Measurements from ENCODE around the gene NTM. TPM values are rescaled to one million over a fixed set of nuclear protein-coding genes. Genes with fewer than 3 reads are reported as not detected.

Gene NTM
- total RNA-seq, 4 donors from 2014 or later: 3.6 to 11.8 (median 7.8) TPM

GRCh38 chr11:132171031-132171430 lies 800.6 kb downstream of the NTM start:
- Histone ChIP-seq H3K27ac (no peak overlapping the region), H3K27me3 (no peaks in the 10 kb centered on the region), H3K9me3 (no peaks in the 10 kb centered on the region), H3K4me1 (no peaks in the 10 kb centered on the region), H3K36me3 (no peaks in the 10 kb centered on the region), H3K4me3 (no peak overlapping the region)
- 67 to 73% methylated on average over 1 to 6 of the region's 6 CpGs for WGBS, 2 donors (ENCODE audit: low coverage in 1 of 2)
- TF ChIP-seq CTCF (IDR thresholded peaks at IDR 0.05) (no peak), POLR2AphosphoS5 (IDR thresholded peaks at IDR 0.05) (no peak)
- no peak for ATAC-seq

DNA sequence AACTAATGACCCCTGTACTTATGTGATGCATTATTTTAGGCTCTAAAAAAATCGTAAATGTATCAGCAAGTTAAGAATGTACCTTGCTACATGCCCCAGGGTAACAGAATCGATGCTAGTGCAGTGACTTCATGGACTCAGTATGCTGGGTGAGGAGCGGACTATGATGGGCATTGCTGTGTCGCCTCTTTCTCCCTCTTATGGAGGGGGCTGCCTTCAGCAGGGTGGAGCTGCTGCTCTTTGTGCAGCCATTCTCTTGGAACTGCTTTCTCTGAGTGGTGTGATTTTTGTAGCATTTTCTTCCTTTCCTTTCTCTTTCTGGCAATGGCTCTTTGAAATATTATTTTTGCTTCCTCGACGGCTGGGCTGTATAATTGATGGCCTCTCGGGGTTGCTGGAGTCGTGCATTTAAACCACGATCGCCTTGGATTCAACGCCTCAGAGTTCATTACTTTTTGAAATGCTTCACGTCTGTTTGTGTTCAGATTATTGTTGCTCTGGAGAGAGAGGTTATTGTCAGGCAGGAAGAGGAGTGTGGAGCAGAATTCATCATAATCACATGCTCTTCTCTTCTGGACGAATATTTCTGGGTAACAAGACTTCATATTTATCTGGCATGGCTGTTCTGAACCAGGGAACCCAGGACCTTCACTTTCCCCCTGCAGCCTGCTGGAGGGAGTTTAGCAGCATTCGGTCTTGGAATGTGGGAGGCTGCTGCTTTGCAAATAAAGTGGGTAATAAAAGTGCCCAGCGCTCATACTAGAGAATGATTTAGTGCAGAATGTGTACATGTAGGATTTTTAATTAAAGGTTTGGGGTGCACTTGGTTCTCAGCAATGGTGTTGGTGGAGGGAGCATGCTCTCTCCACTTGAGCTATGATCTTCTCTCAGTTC lies 804.2 kb downstream of the NTM start:
- ATAC-seq: no peak
- 59 to 67% methylated on average over 5 to 15 of the region's 15 CpGs for WGBS, 2 donors (ENCODE audit: low coverage in 1 of 2)
- Histone ChIP-seq H3K27ac (no peak overlapping the region), H3K27me3 (no peaks in the 10 kb centered on the region), H3K36me3 (no peaks in the 10 kb centered on the region), H3K4me3 (no peak overlapping the region), H3K4me1 (no peaks in the 10 kb centered on the region), H3K9me3 (no peaks in the 10 kb centered on the region)
- TF ChIP-seq EP300 (IDR thresholded peaks at IDR 0.05) (no peak), POLR2AphosphoS5 (IDR thresholded peaks at IDR 0.05) (no peak), CTCF (IDR thresholded peaks at IDR 0.05) (no peak), POLR2A (IDR thresholded peaks at IDR 0.05) (no peak)

GRCh38 chr11:132177106-132177505 lies 806.7 kb downstream of the NTM start:
- ATAC-seq: no peak
- H3K4me3 ChIP-seq: no peak overlapping the region
- no peaks in the 10 kb centered on the region for H3K9me3 ChIP-seq
- TF ChIP-seq CTCF (IDR thresholded peaks at IDR 0.05) (no peak), POLR2AphosphoS5 (IDR thresholded peaks at IDR 0.05) (no peak), POLR2A (IDR thresholded peaks at IDR 0.05) (no peak), EP300 (IDR thresholded peaks at IDR 0.05) (no peak)
- H3K36me3 ChIP-seq: no peaks in the 10 kb centered on the region
- 12 to 22% methylated on average over 1 of the region's 1 CpG for WGBS, 2 donors (ENCODE audit: low coverage in 1 of 2)
- no peaks in the 10 kb centered on the region for H3K4me1 ChIP-seq
- H3K27me3 ChIP-seq: no peaks in the 10 kb centered on the region
- no peak overlapping the region for H3K27ac ChIP-seq

- WGBS, 2 donors (ENCODE audit: low coverage in 1 of 2): 69 to 71% methylated on average over 4 of the region's 4 CpGs
- Histone ChIP-seq H3K4me1 (no peaks in the 10 kb centered on the region), H3K4me3 (no peak overlapping the region), H3K36me3 (no peaks in the 10 kb centered on the region), H3K27ac (no peak overlapping the region), H3K27me3 (no peaks in the 10 kb centered on the region), H3K9me3 (no peaks in the 10 kb centered on the region)
- TF ChIP-seq POLR2AphosphoS5 (IDR thresholded peaks at IDR 0.05) (no peak), CTCF (IDR thresholded peaks at IDR 0.05) (no peak), POLR2A (IDR thresholded peaks at IDR 0.05) (no peak), EP300 (IDR thresholded peaks at IDR 0.05) (no peak)
- no peak for ATAC-seq
These were observed 813.7 kb downstream of the NTM start for GRCh38 chr11:132184079-132184478.
